Activated naive CD4-positive, alpha-beta T cell treated with anti-CD3 and anti-CD28 coated beads, Interleukin-2, amount 50 U/mL, for 24 hours (primary cell): ENCODE results near the gene LRP1-AS.
A peak's percentile ranks its signal among the peaks of the same experiment; 100 is the strongest.

Experiments used
- H3K27ac Mint-ChIP-seq: one replicate; pipeline ENCODE4 v1.8.0; 2021; ENCODE audit warnings: mild to moderate bottlenecking, mixed read lengths
- H3K27me3 Mint-ChIP-seq: one replicate; pipeline ENCODE4 v1.8.0; 2021; ENCODE audit warnings: mixed read lengths
- H3K36me3 Mint-ChIP-seq: one replicate; pipeline ENCODE4 v1.8.0; 2021; ENCODE audit warnings: mixed read lengths
- H3K4me1 Mint-ChIP-seq: one replicate; pipeline ENCODE4 v1.8.0; 2021; ENCODE audit warnings: mixed read lengths
- H3K4me3 Mint-ChIP-seq: one replicate; pipeline ENCODE4 v1.8.0; 2021; ENCODE audit warnings: mild to moderate bottlenecking, mixed read lengths
- H3K9me3 Mint-ChIP-seq: one replicate; pipeline ENCODE4 v1.8.0; 2021; ENCODE audit warnings: mixed read lengths

The LRP1-AS gene

DNA sequence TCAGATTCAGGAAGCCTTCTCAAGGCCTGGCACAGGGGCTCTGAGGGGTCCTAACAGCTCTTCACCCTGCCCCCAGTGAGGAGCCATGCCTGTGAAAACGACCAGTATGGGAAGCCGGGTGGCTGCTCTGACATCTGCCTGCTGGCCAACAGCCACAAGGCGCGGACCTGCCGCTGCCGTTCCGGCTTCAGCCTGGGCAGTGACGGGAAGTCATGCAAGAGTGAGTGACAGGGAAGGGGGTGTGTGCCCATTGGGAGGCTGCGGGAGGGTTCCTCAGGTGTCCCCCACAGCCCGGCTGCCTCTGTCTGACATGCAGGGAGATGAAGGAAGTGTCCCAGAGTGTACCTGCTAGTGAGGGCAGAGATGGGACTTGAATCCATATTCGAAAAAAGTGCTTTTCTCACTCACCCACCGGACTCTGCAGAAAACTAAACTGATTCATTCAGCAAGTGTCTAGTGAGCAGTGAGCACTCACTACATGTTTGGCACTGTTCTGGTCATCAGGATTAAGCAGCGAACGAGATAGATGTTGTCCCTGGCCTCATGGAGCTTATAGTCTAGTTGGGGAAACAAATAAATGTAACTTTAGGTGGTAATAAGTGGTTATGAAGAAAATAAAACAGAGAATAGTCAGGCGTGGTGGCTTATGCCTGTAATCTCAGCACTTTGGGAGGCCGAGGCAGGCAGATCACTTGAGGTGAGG is 9.4 kb upstream of the LRP1-AS start:
- Mint-ChIP-seq H3K4me3 (no peak overlapping the region), H3K4me1 (peaks cover 8% of the 10 kb centered on the region), H3K27ac (peak overlapping the region; percentile 68), H3K9me3 (no peaks in the 10 kb centered on the region), H3K36me3 (peaks cover 2% of the 10 kb centered on the region), H3K27me3 (no peaks in the 10 kb centered on the region)

GRCh38 chr12:57154804-57155434 is 7.5 kb upstream of the LRP1-AS start:
- Mint-ChIP-seq H3K27me3 (no peaks in the 10 kb centered on the region), H3K27ac (no peak overlapping the region), H3K36me3 (peaks cover 2% of the 10 kb centered on the region), H3K9me3 (no peaks in the 10 kb centered on the region), H3K4me1 (peaks cover 8% of the 10 kb centered on the region), H3K4me3 (no peak overlapping the region)

DNA sequence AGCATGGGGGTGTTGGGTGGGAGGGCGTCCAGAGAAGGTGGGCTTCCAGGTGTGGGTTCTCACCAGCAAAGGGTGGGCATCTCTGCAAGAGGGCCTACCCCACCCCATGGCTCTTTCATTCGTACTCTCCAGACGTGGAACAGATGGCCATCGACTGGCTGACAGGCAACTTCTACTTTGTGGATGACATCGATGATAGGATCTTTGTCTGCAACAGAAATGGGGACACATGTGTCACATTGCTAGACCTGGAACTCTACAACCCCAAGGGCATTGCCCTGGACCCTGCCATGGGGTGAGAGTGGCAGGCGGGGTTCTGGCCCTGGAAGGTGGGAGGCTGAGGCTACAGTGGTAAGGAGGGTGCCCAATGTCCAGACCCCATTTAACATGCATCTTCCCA is 6.7 kb upstream of the LRP1-AS start:
- no peak overlapping the region for H3K27ac Mint-ChIP-seq
- peaks cover 4% of the 10 kb centered on the region for H3K36me3 Mint-ChIP-seq
- H3K27me3 Mint-ChIP-seq: no peaks in the 10 kb centered on the region
- peaks cover 8% of the 10 kb centered on the region for H3K4me1 Mint-ChIP-seq
- H3K4me3 Mint-ChIP-seq: no peak overlapping the region
- H3K9me3 Mint-ChIP-seq: no peaks in the 10 kb centered on the region

DNA sequence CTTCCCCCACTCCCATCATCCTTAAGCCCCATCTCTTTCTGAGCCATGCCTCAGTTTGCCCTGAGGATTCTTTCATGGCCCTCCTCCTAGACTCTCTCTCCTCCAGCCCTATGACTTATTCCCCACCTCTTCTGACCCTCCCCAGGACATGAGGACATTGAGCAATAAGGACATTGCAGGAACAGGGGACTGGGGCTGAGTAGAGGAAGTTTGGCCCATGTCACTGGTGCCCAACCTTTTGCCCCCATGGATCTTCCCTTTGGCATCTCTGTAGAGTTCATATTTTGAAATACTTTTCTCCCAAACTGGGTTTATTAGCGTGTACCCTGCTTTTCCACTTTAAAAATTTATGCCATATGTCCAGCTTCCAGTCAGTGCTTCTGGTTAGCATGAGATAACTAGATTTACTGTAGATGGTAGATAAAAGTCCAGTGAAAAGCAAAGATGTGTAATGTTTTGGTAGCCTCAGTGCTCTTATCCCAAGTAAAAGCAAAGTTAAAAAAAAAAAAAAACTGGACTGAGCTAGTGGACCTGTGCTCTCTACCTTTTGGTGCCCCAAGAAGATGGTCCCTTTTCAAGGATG is 6.1 kb upstream of the LRP1-AS start:
- Mint-ChIP-seq H3K27ac (no peak overlapping the region), H3K27me3 (no peaks in the 10 kb centered on the region), H3K4me3 (no peak overlapping the region), H3K9me3 (no peaks in the 10 kb centered on the region), H3K36me3 (peaks cover 4% of the 10 kb centered on the region), H3K4me1 (peaks cover 8% of the 10 kb centered on the region)

GRCh38 chr12:57152639-57153038 is 5.2 kb upstream of the LRP1-AS start:
- Mint-ChIP-seq H3K9me3 (no peaks in the 10 kb centered on the region), H3K27ac (no peak overlapping the region), H3K36me3 (peaks cover 4% of the 10 kb centered on the region), H3K27me3 (no peaks in the 10 kb centered on the region), H3K4me1 (peaks cover 2% of the 10 kb centered on the region), H3K4me3 (no peak overlapping the region)

DNA sequence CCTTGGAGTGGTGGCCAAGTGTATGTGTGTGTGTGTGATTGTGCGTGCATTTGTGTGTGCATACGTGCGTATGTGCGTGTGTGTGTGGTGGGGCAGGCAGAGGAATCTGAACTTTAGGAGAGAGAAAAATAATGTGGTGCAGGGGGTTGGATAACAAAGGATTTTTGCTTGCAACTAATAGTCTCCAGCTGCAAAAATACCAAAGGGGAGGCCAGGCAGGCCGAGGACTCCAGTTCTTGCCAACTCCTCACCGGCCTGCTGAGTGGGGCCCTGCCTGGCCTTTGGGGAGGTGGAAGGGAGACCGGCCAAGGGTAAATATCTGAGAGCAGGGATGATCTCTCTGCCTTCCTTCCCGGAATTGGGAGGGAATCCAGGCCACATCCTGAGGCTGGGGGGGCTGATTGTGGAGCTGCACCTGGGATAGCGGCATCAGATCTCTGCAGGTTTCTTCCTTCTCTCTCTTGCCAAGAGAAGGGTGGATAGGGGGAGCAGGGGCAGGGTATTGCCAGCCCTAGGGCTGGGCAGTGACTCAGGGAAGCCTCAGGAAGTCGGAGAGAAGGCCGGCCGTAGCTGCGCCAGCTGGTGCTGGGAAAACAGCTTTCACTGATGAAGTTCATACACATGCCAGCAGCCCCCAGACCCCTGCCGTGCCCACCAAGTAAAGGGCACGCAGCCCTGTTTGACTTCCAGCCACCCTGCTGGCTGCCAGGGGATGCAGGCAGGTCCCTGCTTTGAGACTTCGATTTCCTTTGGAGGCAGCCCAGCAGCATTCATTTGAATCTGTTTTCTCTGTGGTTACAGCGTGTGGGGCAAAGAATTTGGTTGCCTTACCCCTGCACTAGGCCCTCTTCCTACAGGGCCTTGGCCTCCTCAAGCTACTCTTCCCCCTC is 4.6 kb upstream of the LRP1-AS start:
- Mint-ChIP-seq H3K4me3 (no peak overlapping the region), H3K9me3 (no peaks in the 10 kb centered on the region), H3K27ac (no peak overlapping the region), H3K36me3 (peaks cover 4% of the 10 kb centered on the region), H3K27me3 (no peaks in the 10 kb centered on the region), H3K4me1 (no peaks in the 10 kb centered on the region)

- Mint-ChIP-seq H3K27me3 (no peaks in the 10 kb centered on the region), H3K27ac (no peak overlapping the region), H3K4me1 (no peaks in the 10 kb centered on the region), H3K9me3 (no peaks in the 10 kb centered on the region), H3K36me3 (peaks cover 4% of the 10 kb centered on the region), H3K4me3 (no peak overlapping the region)
Measured at GRCh38 chr12:57150400-57151000, 3.1 kb upstream of the LRP1-AS start.

DNA sequence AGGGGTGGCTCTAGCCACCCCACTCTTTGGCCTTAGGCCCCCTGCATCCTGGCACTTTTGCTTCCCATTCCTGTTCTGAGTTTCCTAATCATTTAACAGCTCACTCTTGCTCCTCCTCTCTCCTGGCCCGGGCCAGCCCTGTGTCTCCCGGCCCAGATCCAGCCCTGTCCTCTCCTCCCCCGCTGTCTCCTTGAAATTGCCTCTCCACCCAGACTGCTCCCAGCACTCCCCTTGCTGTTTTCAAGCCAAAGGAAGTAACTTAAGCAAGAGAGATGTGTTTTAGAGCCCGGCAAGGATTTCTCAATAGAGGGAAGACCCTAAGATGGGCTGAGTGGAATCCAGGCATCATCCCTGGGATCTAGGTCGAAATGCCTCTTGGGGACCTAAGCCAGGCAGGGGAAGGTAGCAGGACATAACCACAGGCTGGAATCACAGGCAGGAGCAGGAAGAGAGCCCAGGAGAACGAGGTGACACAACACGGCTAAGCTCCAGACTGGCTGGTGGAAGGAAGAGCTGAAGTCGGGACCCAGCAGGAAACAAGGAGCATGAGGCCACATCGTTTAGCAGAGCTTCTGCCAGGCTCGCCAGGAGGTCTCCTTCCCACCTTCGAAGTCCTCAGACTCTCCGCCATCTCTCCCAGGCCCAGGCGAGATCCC is 2.0 kb upstream of the LRP1-AS start:
- Mint-ChIP-seq H3K36me3 (peaks cover 1% of the 10 kb centered on the region), H3K27ac (no peak overlapping the region), H3K9me3 (no peaks in the 10 kb centered on the region), H3K4me3 (no peak overlapping the region), H3K4me1 (no peaks in the 10 kb centered on the region), H3K27me3 (no peaks in the 10 kb centered on the region)

DNA sequence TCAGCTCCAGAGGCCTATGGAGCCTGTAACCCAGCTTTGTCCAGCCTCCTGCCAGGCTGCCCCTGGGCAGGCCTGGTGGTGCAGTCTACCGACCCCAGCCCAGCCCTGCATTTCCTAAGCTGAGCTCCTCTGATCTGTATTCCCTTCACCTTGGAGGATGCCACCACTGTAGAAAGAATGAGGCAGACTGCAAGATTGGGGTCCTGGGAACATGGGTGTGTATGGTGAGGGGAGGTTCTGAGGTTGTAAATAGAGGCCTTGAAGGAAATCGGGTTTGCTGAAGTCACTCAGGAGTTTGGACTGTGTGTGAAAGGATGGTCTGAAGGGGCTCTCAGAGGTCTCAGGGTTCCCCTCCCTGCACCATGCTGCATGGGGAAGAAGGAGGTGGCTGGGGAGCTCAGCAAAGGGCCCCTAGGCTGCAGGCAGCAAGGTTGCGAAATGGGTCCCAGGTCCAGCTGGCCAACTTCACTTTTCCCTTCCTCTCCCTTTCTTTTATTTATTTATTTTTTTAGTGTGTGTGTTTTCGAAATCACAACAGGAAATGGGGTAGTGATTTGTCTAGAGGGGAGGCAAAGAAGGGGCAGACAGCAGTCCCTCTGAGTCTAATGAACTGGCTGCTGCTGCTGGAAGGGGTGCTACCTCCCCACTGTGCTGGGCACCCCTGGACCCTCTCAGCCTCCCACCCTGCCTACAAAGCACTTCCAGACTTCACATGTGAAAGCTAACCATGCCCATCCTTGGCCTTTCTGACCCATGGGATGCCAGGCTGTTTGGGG is 1.2 kb upstream of the LRP1-AS start:
- Mint-ChIP-seq H3K27ac (no peak overlapping the region), H3K4me1 (no peaks in the 10 kb centered on the region), H3K27me3 (no peaks in the 10 kb centered on the region), H3K4me3 (no peak overlapping the region), H3K36me3 (peaks cover 1% of the 10 kb centered on the region), H3K9me3 (no peaks in the 10 kb centered on the region)

- Mint-ChIP-seq H3K9me3 (no peaks in the 10 kb centered on the region), H3K36me3 (peaks cover 1% of the 10 kb centered on the region), H3K4me1 (peaks cover 7% of the 10 kb centered on the region), H3K27ac (no peak overlapping the region), H3K4me3 (no peak overlapping the region), H3K27me3 (no peaks in the 10 kb centered on the region)
Measured at GRCh38 chr12:57146092-57146491, 1.3 kb downstream of the LRP1-AS start.

GRCh38 chr12:57145460-57146059 is 1.9 kb downstream of the LRP1-AS start:
- Mint-ChIP-seq H3K27ac (no peak overlapping the region), H3K4me1 (peaks cover 7% of the 10 kb centered on the region), H3K27me3 (no peaks in the 10 kb centered on the region), H3K36me3 (peaks cover 1% of the 10 kb centered on the region), H3K9me3 (no peaks in the 10 kb centered on the region), H3K4me3 (no peak overlapping the region)

DNA sequence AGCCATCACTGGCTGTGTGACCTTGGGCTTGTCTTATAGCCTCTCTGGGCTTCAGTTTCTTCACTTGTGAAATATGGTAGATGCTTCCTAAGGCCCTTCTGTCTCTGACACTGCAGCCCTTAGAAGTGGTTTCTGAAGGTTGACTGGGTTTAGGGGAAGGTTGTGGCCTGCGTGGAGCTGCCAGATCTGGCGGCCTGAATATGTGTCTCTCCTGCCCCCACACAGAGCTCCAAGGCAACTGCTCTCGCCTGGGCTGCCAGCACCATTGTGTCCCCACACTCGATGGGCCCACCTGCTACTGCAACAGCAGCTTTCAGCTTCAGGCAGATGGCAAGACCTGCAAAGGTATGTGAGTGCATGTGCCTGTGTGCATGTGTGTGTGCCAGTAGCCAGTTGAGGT is 4.0 kb downstream of the LRP1-AS start:
- Mint-ChIP-seq H3K27me3 (no peaks in the 10 kb centered on the region), H3K9me3 (no peaks in the 10 kb centered on the region), H3K27ac (no peak overlapping the region), H3K4me3 (no peak overlapping the region), H3K36me3 (no peaks in the 10 kb centered on the region), H3K4me1 (peaks cover 7% of the 10 kb centered on the region)

GRCh38 chr12:57142727-57143126 is 4.7 kb downstream of the LRP1-AS start:
- Mint-ChIP-seq H3K36me3 (no peaks in the 10 kb centered on the region), H3K9me3 (no peaks in the 10 kb centered on the region), H3K4me3 (no peak overlapping the region), H3K4me1 (peaks cover 7% of the 10 kb centered on the region), H3K27me3 (no peaks in the 10 kb centered on the region), H3K27ac (no peak overlapping the region)

- Mint-ChIP-seq H3K9me3 (no peaks in the 10 kb centered on the region), H3K4me1 (peaks cover 7% of the 10 kb centered on the region), H3K36me3 (no peaks in the 10 kb centered on the region), H3K27me3 (no peaks in the 10 kb centered on the region), H3K27ac (no peak overlapping the region), H3K4me3 (no peak overlapping the region)
Measured at GRCh38 chr12:57142121-57142520, 5.3 kb downstream of the LRP1-AS start.
